ENCODE results near the gene SH3TC1.

Gene SH3TC1

DNA sequence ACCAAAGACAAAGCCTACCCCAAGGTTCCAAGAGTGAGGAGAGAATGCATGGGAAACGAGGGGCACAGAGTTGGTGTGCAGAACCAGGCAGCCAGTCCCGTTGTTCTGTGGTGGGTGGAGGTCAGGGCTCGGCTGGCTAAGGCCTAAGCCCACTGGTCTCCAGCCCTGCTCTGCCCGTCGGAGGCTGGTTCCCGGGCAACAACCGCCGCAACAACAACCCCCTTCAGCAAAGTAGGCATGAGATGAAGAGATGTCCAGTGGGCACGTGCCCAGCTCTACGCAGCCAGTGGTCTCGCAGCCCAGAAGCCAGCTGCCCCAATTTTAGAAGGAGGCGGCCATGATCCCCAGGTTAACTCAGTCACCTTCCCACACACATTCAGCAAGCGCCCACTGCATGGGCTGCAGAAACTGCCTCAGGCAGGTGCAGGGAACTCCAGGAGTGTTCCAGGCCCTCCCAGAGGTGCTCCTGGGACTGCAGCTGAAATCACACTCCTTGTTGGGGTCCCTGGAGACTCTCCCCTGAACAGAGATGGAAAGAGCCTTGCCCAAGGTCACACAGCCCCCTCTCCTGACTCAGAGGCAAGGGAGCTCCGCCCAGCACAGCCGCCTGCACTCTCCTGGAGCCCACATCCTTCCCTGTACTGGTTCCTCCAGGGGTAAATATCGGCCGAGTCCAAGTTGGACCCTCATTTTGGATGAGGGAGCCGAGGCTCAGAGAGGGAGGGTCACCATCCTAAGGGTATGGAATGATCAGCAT lies 45.1 kb downstream of the SH3TC1 start:
- no peak for DNase-seq (ENCODE audit: low spot score)

GRCh38 chr4:8244931-8245460 lies 45.9 kb downstream of the SH3TC1 start:
- DNase-seq (ENCODE audit: low spot score) = no peak

- DNase-seq (ENCODE audit: low spot score) = no peak
Measured at GRCh38 chr4:8245884-8246833, 47.1 kb downstream of the SH3TC1 start.

GRCh38 chr4:8247047-8247930 lies 48.2 kb downstream of the SH3TC1 start:
- no peak for DNase-seq (ENCODE audit: low spot score)

GRCh38 chr4:8248091-8248490 lies 49.0 kb downstream of the SH3TC1 start:
- no peak for DNase-seq (ENCODE audit: low spot score)

- DNase-seq (ENCODE audit: low spot score) = no peak
Measured at GRCh38 chr4:8250227-8250626, 51.1 kb downstream of the SH3TC1 start.

DNA sequence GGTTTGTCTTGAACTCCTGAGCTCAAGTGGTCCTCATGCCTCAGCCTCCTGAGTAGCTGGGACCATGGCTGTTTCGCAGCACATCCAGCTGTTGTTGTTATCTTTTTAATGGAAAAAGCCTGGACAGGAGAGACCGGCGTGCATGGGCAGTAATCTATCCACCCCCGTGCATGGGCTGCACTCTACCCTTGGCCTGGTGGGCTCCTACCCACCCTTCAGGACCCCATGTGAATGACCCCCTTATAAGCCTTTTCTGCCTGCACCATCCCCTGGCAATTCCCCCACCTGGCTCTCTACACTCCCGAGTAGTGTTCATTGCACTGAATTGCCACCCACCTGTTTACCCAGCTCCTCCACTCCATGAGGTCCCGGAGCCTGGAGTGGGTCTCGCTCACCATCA lies 51.5 kb downstream of the SH3TC1 start:
- no peak for DNase-seq (ENCODE audit: low spot score)

DNA sequence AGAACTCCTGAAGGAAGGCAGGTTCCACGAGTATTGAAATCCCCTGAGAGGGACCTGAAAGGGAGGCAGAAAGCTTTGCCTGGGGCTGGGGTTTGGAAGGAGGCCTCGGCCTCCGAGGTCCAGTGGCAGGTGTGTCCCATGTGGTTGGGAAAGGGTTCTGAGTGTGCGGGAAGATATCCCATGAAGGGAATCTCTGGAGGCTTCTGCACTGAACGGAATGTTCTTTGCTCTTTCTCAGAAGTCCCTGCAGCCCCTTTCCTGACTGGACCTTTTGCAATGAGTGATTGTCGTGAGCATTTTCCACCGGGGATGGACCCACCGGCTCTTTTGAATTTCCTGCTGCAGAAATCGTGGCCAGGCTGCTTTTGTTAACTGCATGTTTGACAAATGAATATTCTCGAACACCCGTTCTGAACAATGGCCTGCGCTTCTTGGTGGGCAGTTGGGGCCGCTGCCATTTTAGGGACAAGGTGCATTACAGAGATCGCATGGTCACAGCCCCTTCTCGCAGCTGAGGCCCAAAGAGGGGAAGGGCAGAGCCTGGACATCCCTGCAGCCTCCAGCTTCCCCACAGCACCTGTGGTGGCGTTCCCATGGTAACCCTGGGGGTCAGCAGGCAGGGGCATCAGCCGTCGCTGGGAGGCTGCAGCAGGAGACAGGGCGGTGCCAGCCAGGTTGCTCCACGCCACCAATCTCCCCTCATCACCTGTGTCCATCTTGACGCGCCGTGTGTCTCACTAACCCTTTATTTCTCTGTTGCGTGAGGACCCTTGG lies 52.2 kb downstream of the SH3TC1 start:
- no peak for DNase-seq (ENCODE audit: low spot score)

- no peak for DNase-seq (ENCODE audit: low spot score)
Measured at GRCh38 chr4:8252301-8253173, 53.4 kb downstream of the SH3TC1 start.

DNA sequence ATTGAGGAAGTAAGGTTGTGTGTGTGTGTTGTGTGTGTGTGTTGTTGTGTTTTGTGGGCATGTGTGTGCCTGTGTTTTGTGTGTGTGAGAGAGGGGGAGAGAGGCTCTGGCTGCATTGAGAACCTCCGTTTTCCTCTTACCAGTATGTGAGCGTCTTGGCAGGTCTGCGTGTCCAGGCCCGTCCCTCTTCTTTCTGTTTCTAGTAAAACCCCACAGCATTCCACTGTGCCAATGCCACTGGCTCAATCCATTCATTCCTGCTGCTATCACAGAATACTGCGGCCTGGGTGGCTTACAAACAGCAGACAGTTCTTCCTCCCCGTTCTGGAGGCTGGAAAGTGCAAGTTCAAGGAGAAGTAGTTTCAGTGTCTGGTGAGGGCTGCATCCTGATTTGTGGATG lies 55.0 kb downstream of the SH3TC1 start:
- DNase-seq (ENCODE audit: low spot score) = no peak

DNA sequence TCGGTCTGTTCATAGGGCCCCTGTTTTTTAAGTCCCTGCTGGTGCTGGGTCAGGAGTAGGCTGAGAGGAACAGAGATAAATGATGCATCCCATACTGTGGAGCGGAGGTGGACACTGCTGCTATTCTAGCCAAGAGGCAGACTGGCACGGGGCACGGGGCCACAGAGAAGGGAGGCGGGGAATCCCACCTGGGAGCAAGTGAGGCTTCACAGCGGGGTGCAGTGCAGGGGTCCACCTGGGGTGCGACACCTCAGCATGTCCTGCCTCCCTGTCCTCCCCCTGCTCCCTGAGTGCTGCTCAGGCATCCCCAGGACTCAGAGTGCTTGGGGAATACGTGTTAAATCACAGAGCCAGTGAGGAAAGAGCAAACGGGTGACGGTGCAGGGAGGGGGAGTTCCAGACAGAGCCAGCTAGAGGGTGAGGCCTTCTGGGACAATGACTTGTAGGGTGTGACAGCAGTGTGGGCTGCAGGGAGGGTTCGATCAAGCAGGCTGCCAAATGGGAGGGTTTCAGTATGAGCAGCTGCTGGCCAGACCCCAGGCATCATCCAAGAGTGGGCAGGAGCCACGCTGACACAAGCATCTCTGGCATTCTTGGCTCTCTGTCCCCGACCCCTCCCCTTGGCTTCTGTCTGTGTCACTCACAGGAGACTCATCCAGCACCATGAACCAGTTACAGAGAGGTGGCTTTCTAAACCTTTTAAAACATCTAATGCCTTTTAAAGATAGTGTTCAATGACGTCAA lies 56.8 kb downstream of the SH3TC1 start:
- no peak for DNase-seq (ENCODE audit: low spot score)

DNA sequence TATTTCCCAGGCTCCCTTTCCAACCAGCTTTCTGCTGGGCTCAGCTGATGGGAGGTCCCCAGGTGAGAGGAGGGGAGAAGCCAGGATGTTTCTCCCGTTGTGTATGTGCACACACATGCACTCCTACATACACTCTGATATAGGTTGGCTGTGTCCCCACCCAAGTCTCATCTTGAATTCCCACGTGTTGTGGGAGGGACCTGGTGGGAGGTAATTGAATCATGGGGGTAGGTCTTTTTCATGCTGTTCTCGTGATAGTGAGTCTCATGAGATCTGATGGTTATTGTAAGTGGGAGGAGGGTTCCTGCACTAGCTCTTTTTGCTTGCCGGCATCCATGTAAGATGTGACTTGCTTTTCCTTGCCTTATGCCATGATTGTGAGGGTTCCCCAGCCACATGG lies 58.8 kb downstream of the SH3TC1 start:
- DNase-seq (ENCODE audit: low spot score) = no peak

- DNase-seq (ENCODE audit: low spot score) = no peak
Measured at GRCh38 chr4:8258552-8259212, 59.6 kb downstream of the SH3TC1 start.

DNA sequence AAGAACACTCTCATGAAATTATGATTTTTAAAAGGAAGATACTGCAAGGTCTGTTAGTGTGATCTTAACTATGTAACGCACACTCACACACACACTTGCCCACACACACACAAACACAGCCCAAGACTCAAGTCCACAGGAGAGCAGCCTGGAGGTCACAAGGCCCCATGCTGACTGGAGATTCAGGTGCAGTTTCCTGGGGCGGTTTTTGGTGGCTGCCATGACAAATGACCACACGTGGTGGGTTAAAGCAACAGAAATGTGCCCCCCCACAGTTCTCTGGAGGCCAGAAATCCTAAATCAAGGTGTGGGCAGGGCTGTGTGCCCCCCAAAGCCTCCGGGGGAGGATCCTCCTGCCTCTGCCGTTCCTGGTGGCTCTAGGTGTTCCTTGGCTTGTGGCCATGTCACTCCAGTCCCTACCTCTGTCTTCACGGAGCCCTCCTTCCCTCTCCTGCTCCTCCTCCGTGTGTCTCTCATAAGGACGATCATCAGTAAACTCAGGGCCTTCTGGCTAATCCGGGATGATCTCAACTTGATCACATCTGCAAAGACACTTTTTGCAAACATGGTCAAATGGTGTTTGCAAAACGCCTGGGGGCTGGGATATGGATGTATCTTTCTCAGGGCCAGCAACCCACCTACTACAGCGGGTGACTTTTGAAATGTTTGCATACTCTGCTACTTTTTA lies 60.8 kb downstream of the SH3TC1 start:
- DNase-seq (ENCODE audit: low spot score) = no peak

GRCh38 chr4:8260656-8261111 lies 61.6 kb downstream of the SH3TC1 start:
- no peak for DNase-seq (ENCODE audit: low spot score)

GRCh38 chr4:8261851-8262535 lies 62.9 kb downstream of the SH3TC1 start:
- DNase-seq (ENCODE audit: low spot score) = no peak

GRCh38 chr4:8262637-8263322 lies 63.7 kb downstream of the SH3TC1 start:
- DNase-seq (ENCODE audit: low spot score) = no peak
